GM20000 (cell line): ENCODE measurements around the gene KLF13.

Experiments
- DNase-seq: peaks from one replicate; pipeline ENCODE4 v3.0.0; 2012; ENCODE audit warnings: low spot score
- CTCF ChIP-seq: IDR thresholded peaks from 2 replicates; pipeline ENCODE4 v1.5.1; 2012; ENCODE audit warnings: mild to moderate bottlenecking, control low read depth; ENCODE audit errors: extremely low read depth, missing control alignments

Gene KLF13

GRCh38 chr15:31403606-31404005 lies 77.0 kb downstream of the KLF13 start:
- TF ChIP-seq CTCF = no peak
- DNase-seq = no peak

GRCh38 chr15:31404345-31404744 lies 77.7 kb downstream of the KLF13 start:
- no peak for TF ChIP-seq CTCF
- DNase-seq = no peak

- no peak for TF ChIP-seq CTCF
- no peak for DNase-seq
Observed at GRCh38 chr15:31405200-31405920, 78.7 kb downstream of the KLF13 start.

- DNase-seq = no peak
- no peak for TF ChIP-seq CTCF
Observed at GRCh38 chr15:31407376-31407775, 80.7 kb downstream of the KLF13 start.

- no peak for TF ChIP-seq CTCF
- no peak for DNase-seq
Observed at GRCh38 chr15:31407851-31408250, 81.2 kb downstream of the KLF13 start.

GRCh38 chr15:31408724-31409123 lies 82.1 kb downstream of the KLF13 start:
- no peak for DNase-seq
- no peak for TF ChIP-seq CTCF

- no peak for DNase-seq
- no peak for TF ChIP-seq CTCF
Observed at GRCh38 chr15:31409171-31409570, 82.5 kb downstream of the KLF13 start.
